22Rv1 (cell line): ENCODE measurements around the gene KLHL33.

Source experiments
- H3K27ac ChIP-seq: fragments of 450-650 bp; 2 replicates; pipeline ENCODE4 v1.5.1; 2017
- CTCF ChIP-seq: fragments of 450-650 bp; IDR thresholded peaks from 2 replicates; pipeline ENCODE4 v1.5.1; 2017; ENCODE audit warnings: mild to moderate bottlenecking
- ZFX ChIP-seq: fragments of 450-650 bp; IDR thresholded peaks from 2 replicates; pipeline ENCODE4 v1.6.1; 2017; ENCODE audit warnings: antibody characterized with exemption, borderline replicate concordance

The KLHL33 gene

DNA sequence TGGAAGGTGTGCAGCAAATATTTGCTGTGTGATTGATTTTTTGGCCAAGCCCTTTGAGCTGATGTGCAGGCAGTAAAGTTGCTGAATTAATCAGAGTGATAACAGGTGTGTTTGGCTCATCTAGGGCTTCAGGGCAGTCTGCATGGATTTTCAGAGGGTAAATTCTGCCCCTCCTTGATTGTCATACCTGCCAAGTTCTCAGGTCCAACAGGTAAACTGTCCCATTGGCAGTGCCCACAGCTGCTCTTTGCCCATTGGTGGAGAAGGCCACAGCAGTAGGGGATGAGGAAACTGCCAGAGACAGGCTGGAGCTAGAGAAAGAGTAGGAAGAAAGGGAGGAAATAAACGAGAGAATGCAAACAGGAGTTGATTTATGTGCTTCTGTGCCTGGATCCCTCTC lies 56.2 kb downstream of the KLHL33 start:
- H3K27ac ChIP-seq, result no peak overlapping the region
- TF ChIP-seq ZFX (no peak), CTCF (no peak)

- TF ChIP-seq ZFX (no peak), CTCF (no peak)
- no peak overlapping the region for H3K27ac ChIP-seq
Observed at GRCh38 chr14:20377171-20377570, 58.8 kb downstream of the KLHL33 start.

DNA sequence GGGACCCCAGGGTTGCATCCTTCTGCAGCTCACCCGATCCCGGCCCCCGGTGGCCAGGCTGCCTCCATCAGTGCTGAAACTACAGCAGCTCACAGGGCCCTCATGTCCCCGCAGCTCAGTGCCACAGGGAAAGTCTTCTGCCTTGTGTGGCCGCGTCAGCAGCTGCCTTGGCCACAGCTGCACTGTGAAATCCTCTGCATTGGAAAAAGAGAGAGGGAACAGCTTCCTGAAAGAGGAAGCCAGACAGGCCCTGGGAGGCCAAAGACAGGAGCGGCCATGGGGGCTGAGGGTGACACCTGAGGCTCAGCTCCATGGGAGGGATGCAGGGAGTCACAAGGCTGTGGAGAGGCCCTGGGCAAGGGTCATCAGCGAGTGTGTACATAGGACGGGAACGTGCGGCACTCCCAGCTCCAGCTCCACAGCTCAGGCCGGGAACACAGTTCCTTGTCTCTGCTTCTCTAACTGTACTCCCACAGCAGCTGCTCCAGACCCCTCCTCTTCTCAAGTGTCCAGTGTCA lies 59.8 kb downstream of the KLHL33 start:
- TF ChIP-seq ZFX (no peak), CTCF (no peak)
- H3K27ac ChIP-seq, result no peak overlapping the region
